ENCODE results near the gene NKX2-4. TPM values are rescaled to one million over a fixed set of nuclear protein-coding genes. Genes with fewer than 3 reads are reported as not detected.

The NKX2-4 gene
- total RNA-seq, 1 experiment from 2014 or later, result 0.15 TPM

DNA sequence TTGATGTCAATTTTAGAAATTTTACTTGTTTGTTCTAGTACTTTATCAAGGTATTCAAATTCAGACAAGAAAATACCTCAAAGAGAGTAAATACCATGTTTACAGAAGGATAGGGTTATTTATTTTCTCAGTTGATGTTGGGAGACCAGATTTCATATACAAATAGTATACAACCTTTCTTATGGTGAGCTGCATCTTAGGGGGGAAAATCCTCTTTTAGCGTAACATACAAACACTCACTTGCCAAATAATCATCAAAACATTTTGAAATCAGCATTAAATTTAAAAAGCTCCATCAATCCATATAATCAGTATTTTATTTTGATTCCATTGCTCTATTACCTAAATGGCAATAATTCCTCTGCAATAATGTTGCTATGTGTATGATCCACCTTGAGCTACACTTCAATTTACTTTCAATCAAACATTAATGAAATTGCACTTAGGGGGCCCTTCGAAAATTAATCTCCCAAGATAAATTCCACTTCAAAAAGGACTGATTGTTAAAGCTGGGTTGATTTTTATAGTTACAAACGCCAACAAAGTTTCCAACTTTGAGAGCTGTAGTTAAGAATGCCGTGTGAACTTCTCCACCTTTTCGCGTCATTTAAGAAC, 2.2 kb downstream of the NKX2-4 start:
- Histone ChIP-seq H3K27ac (ENCODE audit: insufficient read length, low read depth, low read length) (no peak overlapping the region), H4K91ac (ENCODE audit: insufficient read length, low read depth, low read length) (no peak overlapping the region), H3K79me2 (ENCODE audit: insufficient read depth, low read length) (no peaks in the 10 kb centered on the region), H3T11ph (ENCODE audit: low read length) (no peak overlapping the region), H4K20me1 (ENCODE audit: control insufficient read depth, insufficient read depth, insufficient read length) (no peaks in the 10 kb centered on the region), H3K23ac (ENCODE audit: insufficient read length, low read depth, low read length) (no peak overlapping the region), H3K4me2 (ENCODE audit: insufficient read depth, insufficient read length, low read length) (peak overlapping the region; percentile 56), H2BK5ac (ENCODE audit: insufficient read length, low read length) (no peak overlapping the region), H3K23me2 (ENCODE audit: insufficient read length, low read depth, low read length, poor library complexity, severe bottlenecking) (no peaks in the 10 kb centered on the region), H3K27me3 (ENCODE audit: insufficient read depth, low read length) (peaks cover 53% of the 10 kb centered on the region), H3K79me1 (ENCODE audit: insufficient read depth, low read depth, low read length, poor library complexity, severe bottlenecking) (no peaks in the 10 kb centered on the region), H2BK15ac (ENCODE audit: low read depth, low read length) (no peak overlapping the region), H2BK120ac (ENCODE audit: low read depth, low read length, poor library complexity, severe bottlenecking) (no peak overlapping the region), H4K8ac (replicated peaks; ENCODE audit: insufficient read length, low read depth, low read length) (no peak overlapping the region), H3K4ac (ENCODE audit: low read depth, low read length) (no peak overlapping the region), H3K56ac (ENCODE audit: insufficient read length, low read depth, low read length) (no peak overlapping the region), H2AFZ (ENCODE audit: low read length) (no peak overlapping the region), H3K9me3 (ENCODE audit: control insufficient read depth, low read depth, low read length) (no peaks in the 10 kb centered on the region), H3K9ac (ENCODE audit: extremely low read depth, insufficient read length, low read length) (no peak overlapping the region), H3K18ac (ENCODE audit: insufficient read length, low read depth, low read length) (no peak overlapping the region), H2BK20ac (ENCODE audit: low read depth, low read length, poor library complexity, severe bottlenecking) (no peak overlapping the region), H4K5ac (ENCODE audit: insufficient read length, low read depth, low read length) (no peak overlapping the region), H3K4me1 (ENCODE audit: insufficient read depth, low read length) (peaks cover 2% of the 10 kb centered on the region; the same call in 1 of the 2 replicates), H3K14ac (ENCODE audit: insufficient read depth, low read length) (no peak overlapping the region), H2AK5ac (ENCODE audit: insufficient read length, low read length) (no peak overlapping the region), H2BK12ac (ENCODE audit: insufficient read length, low read depth, low read length) (no peak overlapping the region)
- no peak overlapping the region for H3K27ac Mint-ChIP-seq
- H3K36me3 Mint-ChIP-seq (ENCODE audit: insufficient read depth in 1 of 3, low read depth in 3 of 3), result no peaks in the 10 kb centered on the region; a peak in 3 of 7 replicates
- H3K9me3 Mint-ChIP-seq, result peaks cover 0 to 4% of the 10 kb centered on the region in 2 experiments; a peak in 2 of 5 replicates
- TF ChIP-seq, protein P1, sequence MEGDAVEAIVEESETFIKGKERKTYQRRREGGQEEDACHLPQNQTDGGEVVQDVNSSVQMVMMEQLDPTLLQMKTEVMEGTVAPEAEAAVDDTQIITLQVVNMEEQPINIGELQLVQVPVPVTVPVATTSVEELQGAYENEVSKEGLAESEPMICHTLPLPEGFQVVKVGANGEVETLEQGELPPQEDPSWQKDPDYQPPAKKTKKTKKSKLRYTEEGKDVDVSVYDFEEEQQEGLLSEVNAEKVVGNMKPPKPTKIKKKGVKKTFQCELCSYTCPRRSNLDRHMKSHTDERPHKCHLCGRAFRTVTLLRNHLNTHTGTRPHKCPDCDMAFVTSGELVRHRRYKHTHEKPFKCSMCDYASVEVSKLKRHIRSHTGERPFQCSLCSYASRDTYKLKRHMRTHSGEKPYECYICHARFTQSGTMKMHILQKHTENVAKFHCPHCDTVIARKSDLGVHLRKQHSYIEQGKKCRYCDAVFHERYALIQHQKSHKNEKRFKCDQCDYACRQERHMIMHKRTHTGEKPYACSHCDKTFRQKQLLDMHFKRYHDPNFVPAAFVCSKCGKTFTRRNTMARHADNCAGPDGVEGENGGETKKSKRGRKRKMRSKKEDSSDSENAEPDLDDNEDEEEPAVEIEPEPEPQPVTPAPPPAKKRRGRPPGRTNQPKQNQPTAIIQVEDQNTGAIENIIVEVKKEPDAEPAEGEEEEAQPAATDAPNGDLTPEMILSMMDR (conservative IDR thresholded peaks at IDR 0.05), result no peak
- peaks cover 14 to 26% of the 10 kb centered on the region in 2 experiments for H3K4me1 Mint-ChIP-seq
- peak overlapping the region; percentile 33 to 76; a peak in 4 of 5 replicates for H3K4me3 Mint-ChIP-seq
- WGBS (ENCODE audit: extremely low coverage, insufficient read length, low lambda C conversion rate), result no CpG with 5 or more reads among the region's 6 CpGs
- DNase-seq, result no peak
- peaks cover 91% of the 10 kb centered on the region for H3K27me3 Mint-ChIP-seq (ENCODE audit: low read depth)

Measured in H9 (cell line).